Rectal smooth muscle tissue (tissue), 1 donor: ENCODE results near the gene RBKS.

Experiments used
- H3K27ac ChIP-seq: one replicate; pipeline ENCODE4 v1.7.0; 2013; ENCODE audit warnings: low read depth, low read length, inconsistent platforms
- H3K27me3 ChIP-seq: one replicate; pipeline ENCODE4 v1.7.0; 2013; ENCODE audit warnings: low read length; ENCODE audit not compliant: control insufficient read depth, insufficient read depth
- H3K36me3 ChIP-seq: one replicate; pipeline ENCODE4 v1.7.0; 2013; ENCODE audit warnings: low read length; ENCODE audit not compliant: control insufficient read depth, insufficient read depth
- H3K4me1 ChIP-seq: one replicate; pipeline ENCODE4 v1.7.0; 2013; ENCODE audit warnings: low read length; ENCODE audit not compliant: control insufficient read depth, insufficient read depth
- H3K4me3 ChIP-seq: one replicate; pipeline ENCODE4 v1.7.0; 2013; ENCODE audit warnings: low read length
- H3K9ac ChIP-seq: one replicate; pipeline ENCODE4 v1.7.0; 2013; ENCODE audit warnings: low read length

RBKS gene

GRCh38 chr2:27811768-27812167 is 78.4 kb downstream of the RBKS start:
- Histone ChIP-seq H3K4me3 (no peak overlapping the region), H3K27me3 (no peaks in the 10 kb centered on the region), H3K4me1 (no peaks in the 10 kb centered on the region), H3K9ac (no peak overlapping the region), H3K36me3 (no peaks in the 10 kb centered on the region), H3K27ac (no peak overlapping the region)

GRCh38 chr2:27810455-27810854 is 79.7 kb downstream of the RBKS start:
- no peaks in the 10 kb centered on the region for H3K36me3 ChIP-seq
- H3K4me3 ChIP-seq = no peak overlapping the region
- no peak overlapping the region for H3K9ac ChIP-seq
- no peaks in the 10 kb centered on the region for H3K27me3 ChIP-seq
- no peak overlapping the region for H3K27ac ChIP-seq
- H3K4me1 ChIP-seq = no peaks in the 10 kb centered on the region

- Histone ChIP-seq H3K9ac (no peak overlapping the region), H3K27ac (no peak overlapping the region)
These were observed 80.4 kb downstream of the RBKS start for GRCh38 chr2:27809761-27810241.

GRCh38 chr2:27808984-27809383 is 81.2 kb downstream of the RBKS start:
- H3K27me3 ChIP-seq = no peaks in the 10 kb centered on the region
- no peak overlapping the region for H3K27ac ChIP-seq
- H3K4me3 ChIP-seq = no peak overlapping the region
- no peaks in the 10 kb centered on the region for H3K4me1 ChIP-seq
- no peaks in the 10 kb centered on the region for H3K36me3 ChIP-seq
- no peak overlapping the region for H3K9ac ChIP-seq

More at GRCh38 chr2:27809761-27810241, 80.4 kb downstream of the RBKS start:
- no peak overlapping the region for H3K4me3 ChIP-seq
- H3K4me1 ChIP-seq = no peaks in the 10 kb centered on the region
- H3K36me3 ChIP-seq = no peaks in the 10 kb centered on the region
- no peaks in the 10 kb centered on the region for H3K27me3 ChIP-seq

GRCh38 chr2:27808418-27808817 is 81.8 kb downstream of the RBKS start:
- no peak overlapping the region for H3K27ac ChIP-seq
- no peak overlapping the region for H3K4me3 ChIP-seq
- no peaks in the 10 kb centered on the region for H3K27me3 ChIP-seq

GRCh38 chr2:27807476-27807875 is 82.7 kb downstream of the RBKS start:
- Histone ChIP-seq H3K4me1 (peaks cover 2% of the 10 kb centered on the region), H3K4me3 (no peak overlapping the region), H3K36me3 (no peaks in the 10 kb centered on the region), H3K9ac (no peak overlapping the region), H3K27me3 (no peaks in the 10 kb centered on the region), H3K27ac (no peak overlapping the region)

More at GRCh38 chr2:27808418-27808817, 81.8 kb downstream of the RBKS start:
- H3K36me3 ChIP-seq = no peaks in the 10 kb centered on the region
- H3K9ac ChIP-seq = no peak overlapping the region
- H3K4me1 ChIP-seq = no peaks in the 10 kb centered on the region

GRCh38 chr2:27806311-27807059 is 83.7 kb downstream of the RBKS start:
- H3K4me1 ChIP-seq = peaks cover 2% of the 10 kb centered on the region
- H3K27me3 ChIP-seq = no peaks in the 10 kb centered on the region
- H3K9ac ChIP-seq = no peak overlapping the region
- no peak overlapping the region for H3K27ac ChIP-seq
- H3K4me3 ChIP-seq = no peak overlapping the region
- H3K36me3 ChIP-seq = no peaks in the 10 kb centered on the region

- H3K9ac ChIP-seq = no peak overlapping the region
- H3K4me3 ChIP-seq = no peak overlapping the region
- no peaks in the 10 kb centered on the region for H3K36me3 ChIP-seq
- H3K27ac ChIP-seq = no peak overlapping the region
- no peaks in the 10 kb centered on the region for H3K27me3 ChIP-seq
- H3K4me1 ChIP-seq = peaks cover 4% of the 10 kb centered on the region
These were observed 85.0 kb downstream of the RBKS start for GRCh38 chr2:27805180-27805579.

- no peak overlapping the region for H3K9ac ChIP-seq
- no peaks in the 10 kb centered on the region for H3K27me3 ChIP-seq
- H3K4me3 ChIP-seq = no peak overlapping the region
- no peak overlapping the region for H3K27ac ChIP-seq
- peaks cover 10% of the 10 kb centered on the region for H3K4me1 ChIP-seq
- H3K36me3 ChIP-seq = no peaks in the 10 kb centered on the region
These were observed 86.0 kb downstream of the RBKS start for GRCh38 chr2:27804146-27804545.

GRCh38 chr2:27803046-27803445 is 87.1 kb downstream of the RBKS start:
- no peaks in the 10 kb centered on the region for H3K36me3 ChIP-seq
- no peak overlapping the region for H3K4me3 ChIP-seq
- no peaks in the 10 kb centered on the region for H3K27me3 ChIP-seq
- no peak overlapping the region for H3K27ac ChIP-seq
- H3K4me1 ChIP-seq = peaks cover 20% of the 10 kb centered on the region
- H3K9ac ChIP-seq = no peak overlapping the region

- no peaks in the 10 kb centered on the region for H3K36me3 ChIP-seq
- peaks cover 20% of the 10 kb centered on the region for H3K4me1 ChIP-seq
- H3K9ac ChIP-seq = no peak overlapping the region
- no peaks in the 10 kb centered on the region for H3K27me3 ChIP-seq
- no peak overlapping the region for H3K27ac ChIP-seq
- no peak overlapping the region for H3K4me3 ChIP-seq
These were observed 87.6 kb downstream of the RBKS start for GRCh38 chr2:27802547-27802946.

- no peaks in the 10 kb centered on the region for H3K27me3 ChIP-seq
- peaks cover 27% of the 10 kb centered on the region for H3K4me1 ChIP-seq
- H3K4me3 ChIP-seq = no peak overlapping the region
- no peak overlapping the region for H3K27ac ChIP-seq
- no peak overlapping the region for H3K9ac ChIP-seq
- no peaks in the 10 kb centered on the region for H3K36me3 ChIP-seq
These were observed 89.3 kb downstream of the RBKS start for GRCh38 chr2:27800856-27801255.

GRCh38 chr2:27799646-27800010 is 90.6 kb downstream of the RBKS start:
- H3K27me3 ChIP-seq = no peaks in the 10 kb centered on the region
- H3K9ac ChIP-seq = no peak overlapping the region
- peak overlapping the region; percentile 73 for H3K27ac ChIP-seq
- no peak overlapping the region for H3K4me3 ChIP-seq
- H3K4me1 ChIP-seq = peaks cover 35% of the 10 kb centered on the region
- no peaks in the 10 kb centered on the region for H3K36me3 ChIP-seq
